T47D (cell line): ENCODE measurements around the gene RPN2.

Experiments
- DNase-seq, 2 experiments: peaks; one replicate each; pipeline versions ENCODE4 v3.0.0 to v3.0.0-alpha.2; 2011 to 2012; ENCODE audit warnings: low read depth in 1 of 2, low spot score in 1 of 2
- JUND ChIP-seq: IDR thresholded peaks from 2 replicates; pipeline ENCODE4 v1.6.1; 2012; ENCODE audit warnings: low read depth
- in situ Hi-C: cut with HindIII; loops from 2 replicates; pipeline ENCODE4 v1.10.0; 2016; ENCODE audit warnings: low sequenced_read_pairs, low pct_unique_long_range_greater_than_20kb

RPN2 gene

GRCh38 chr20:37274851-37275524 is 95.9 kb downstream of the RPN2 start:
- in situ Hi-C loops = no loop called here

DNA sequence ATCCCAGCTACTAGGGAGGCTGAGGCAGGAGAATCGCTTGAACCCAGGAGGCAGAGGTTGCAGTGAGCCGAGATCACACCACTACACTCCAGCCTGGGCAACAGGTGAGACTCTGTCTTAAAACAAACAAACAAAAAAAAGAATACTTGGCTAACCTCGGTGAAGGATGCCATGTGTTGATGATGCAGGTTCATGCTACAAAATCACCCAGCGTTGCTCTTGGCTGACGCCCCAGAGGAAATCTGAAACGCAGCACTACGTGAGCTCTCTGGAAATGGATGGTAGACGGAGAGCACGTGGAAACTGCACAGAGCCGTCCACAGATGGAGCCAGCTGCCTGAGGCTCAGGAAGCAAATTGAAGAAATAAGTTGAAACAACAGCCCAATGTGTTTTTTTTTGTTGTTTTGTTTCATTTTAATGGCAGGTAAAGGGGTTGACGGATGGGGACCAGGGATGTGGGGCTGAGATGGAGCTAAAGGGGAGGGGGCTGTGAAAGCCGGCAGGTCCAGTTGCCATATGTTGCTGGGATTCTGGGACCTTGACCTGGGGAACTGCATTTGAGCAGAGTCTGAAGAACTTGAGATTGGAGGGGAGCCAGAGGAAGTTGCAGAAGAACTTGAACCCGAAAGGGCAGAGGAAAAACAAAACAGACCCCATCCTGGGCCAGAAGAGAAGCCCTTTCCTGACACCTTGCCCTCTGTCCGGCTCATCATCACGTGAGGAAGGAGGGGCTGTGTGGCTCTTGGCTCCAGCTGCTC is 97.5 kb downstream of the RPN2 start:
- no peak for TF ChIP-seq JUND
- peak in 1 of 2 experiments; percentile 66 for DNase-seq
- in situ Hi-C loops = no loop called here

More at GRCh38 chr20:37274851-37275524, 95.9 kb downstream of the RPN2 start:
- DNase-seq = no peak
- TF ChIP-seq JUND = no peak

- TF ChIP-seq JUND = no peak
- DNase-seq = no peak
- in situ Hi-C loops = no loop called here
Measured at GRCh38 chr20:37277253-37277593, 98.1 kb downstream of the RPN2 start.

DNA sequence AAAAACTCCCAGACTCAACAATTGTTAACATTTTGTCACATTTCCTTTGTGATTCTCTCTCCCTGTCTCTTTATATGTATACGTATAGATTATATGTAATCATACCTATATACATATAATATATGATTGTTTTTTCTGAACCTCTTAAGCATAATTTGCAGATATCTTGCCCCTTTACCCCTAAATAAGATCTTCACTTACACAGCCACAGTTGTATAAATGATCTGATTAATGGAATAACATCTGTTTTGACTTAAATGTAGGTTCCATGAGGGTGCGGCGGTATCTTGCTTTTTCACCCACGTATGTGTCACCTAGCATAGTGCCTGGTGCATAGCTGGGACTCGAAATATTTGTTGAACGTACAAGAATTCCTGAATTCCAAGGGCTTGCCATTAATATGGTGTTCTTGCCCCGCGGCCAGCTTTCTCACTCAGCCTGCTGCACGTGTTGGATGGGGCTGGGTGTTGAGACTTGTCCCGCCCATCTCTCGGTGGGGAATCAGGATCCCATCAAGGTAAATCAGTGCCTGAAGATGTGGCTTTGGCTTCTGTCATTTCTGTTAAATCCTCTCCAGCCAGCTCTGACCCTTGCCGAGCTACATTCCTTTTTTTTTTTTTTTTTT is 99.9 kb downstream of the RPN2 start:
- TF ChIP-seq JUND = no peak
- in situ Hi-C loops = no loop called here
- DNase-seq = peak in 1 of 2 experiments; percentile 86

- DNase-seq = no peak
- TF ChIP-seq JUND = no peak
- in situ Hi-C loops = no loop called here
Measured at GRCh38 chr20:37279820-37280219, 100.7 kb downstream of the RPN2 start.

DNA sequence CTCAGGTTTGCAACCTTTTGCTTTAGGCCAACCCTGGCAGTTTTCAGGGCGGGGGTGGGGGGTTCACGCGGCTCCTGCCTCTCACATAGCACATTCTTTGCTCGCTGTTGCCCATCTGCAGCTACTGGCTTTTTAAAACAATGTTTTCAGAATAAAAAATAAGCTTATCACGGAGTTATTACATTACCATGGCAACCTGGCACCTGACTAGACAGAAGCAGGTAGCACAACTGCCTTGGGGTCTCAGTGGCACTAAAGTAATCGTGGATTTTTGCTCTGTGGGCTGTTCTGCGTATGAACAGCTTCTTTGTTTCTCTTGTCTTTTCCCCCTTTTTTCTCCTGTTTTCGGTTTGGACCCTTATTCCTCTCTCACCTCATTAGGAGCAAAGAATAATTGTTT is 101.3 kb downstream of the RPN2 start:
- in situ Hi-C loops = no loop called here
- TF ChIP-seq JUND = no peak
- DNase-seq = no peak

DNA sequence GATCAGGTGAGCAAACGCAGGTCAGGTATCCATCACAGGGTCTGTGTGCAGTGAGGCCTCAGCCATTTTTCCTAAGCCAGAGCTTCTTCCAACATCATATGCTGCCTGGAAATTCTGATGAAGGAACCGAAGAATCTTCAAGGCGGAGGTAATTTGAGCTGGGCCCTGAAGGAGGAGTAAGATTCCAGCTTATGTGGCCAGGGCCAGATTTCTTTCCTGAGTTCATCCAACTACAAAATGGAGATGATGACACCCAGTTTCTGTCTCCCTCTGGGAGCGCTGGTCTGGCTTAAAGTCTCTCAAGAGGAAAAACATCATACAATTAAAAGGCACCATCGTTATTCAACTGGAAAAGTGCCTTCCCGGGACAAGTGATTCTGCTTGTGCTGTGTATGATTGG is 103.4 kb downstream of the RPN2 start:
- in situ Hi-C loops = no loop called here
- peak in 1 of 2 experiments; percentile 79 for DNase-seq
- TF ChIP-seq JUND = no peak

DNA sequence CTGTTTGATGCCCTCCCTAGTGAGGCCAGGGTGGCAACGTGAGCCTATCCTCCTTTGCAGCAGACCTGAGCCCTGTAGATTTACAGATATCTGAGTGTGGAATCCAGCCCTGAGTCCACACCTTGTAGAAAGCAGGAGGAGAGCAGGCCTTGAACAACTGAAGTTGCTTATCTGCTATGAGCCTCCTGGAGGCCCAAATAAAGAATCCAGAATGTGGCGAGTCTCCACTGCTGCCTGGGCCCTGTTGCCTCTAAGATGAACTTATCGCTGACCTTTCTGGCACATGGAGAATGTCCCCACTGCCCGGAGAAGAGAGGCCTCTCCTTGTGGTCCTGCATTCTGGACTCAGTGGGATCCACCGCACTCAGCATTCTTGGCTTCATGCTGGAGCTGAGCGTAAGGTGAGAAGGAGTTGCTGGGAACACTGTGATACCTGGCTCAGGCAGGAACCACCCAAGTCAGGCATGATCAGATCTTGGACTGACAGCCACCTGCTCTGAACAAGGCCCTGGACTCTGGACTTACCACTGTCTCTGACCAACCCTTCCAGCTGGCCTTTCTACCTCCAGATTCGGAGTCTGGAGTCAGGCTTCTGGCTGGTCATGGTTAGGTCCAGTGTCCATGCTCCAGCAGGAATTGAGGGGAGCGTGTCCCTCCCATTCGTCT is 104.5 kb downstream of the RPN2 start:
- no peak for DNase-seq
- no peak for TF ChIP-seq JUND
- in situ Hi-C loops = no loop called here

DNA sequence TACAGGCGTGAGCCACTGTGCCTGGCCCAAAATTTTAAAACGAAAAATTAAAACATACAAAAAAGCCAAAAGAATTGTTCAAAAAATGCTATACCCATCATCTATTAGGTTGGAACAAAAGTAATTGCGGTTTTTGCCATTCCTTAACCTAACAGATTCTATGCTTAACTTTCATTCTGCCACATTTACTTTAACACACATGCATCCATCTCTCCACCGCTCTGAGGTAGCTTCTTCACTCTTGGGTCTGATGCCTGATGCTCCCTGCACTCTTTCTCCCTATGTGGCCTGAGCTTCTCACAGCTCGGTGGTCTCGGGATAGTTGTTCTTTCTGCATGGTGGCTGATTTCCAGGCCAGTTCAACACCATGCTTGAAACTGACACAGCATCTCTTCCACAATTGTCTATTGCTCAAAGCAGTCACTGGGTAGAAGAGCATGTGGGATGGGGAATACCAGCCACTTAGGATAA is 105.6 kb downstream of the RPN2 start:
- no peak for DNase-seq
- in situ Hi-C loops = no loop called here
- no peak for TF ChIP-seq JUND

- no peak for DNase-seq
- in situ Hi-C loops = no loop called here
- TF ChIP-seq JUND = no peak
Measured at GRCh38 chr20:37285664-37286374, 106.7 kb downstream of the RPN2 start.

- in situ Hi-C loops = no loop called here
Measured at GRCh38 chr20:37288091-37288490, 109.0 kb downstream of the RPN2 start.

DNA sequence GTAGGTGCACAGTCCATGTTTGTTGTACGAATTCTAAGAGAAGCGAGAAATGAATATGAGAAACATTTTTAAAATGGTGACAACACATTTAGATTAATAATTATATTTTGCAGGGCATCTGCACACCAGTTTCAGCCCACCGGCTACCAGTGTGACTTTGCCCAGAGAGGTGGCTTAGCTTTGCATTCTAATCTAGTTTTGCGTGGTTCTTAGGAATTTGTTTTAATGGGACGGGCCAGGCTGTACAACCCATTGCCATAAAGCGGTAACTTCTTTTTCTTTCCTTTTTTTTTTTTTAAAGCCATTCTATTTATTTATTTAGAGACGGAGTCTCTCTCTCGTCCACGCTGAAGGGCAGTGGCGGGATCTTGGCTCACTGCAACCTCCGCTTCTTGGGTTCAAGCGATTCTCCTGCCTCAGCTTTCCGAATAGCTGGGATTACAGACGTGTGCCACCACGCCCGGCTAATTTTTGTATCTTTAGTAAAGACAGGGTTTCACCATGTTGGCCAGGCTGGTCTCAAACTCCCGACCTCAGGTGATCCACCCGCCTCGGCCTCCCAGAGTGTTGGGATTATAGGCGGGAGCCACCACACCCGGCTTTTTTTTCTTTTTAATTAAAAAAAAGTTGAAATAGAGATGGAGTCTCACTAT is 111.2 kb downstream of the RPN2 start:
- in situ Hi-C loops = no loop called here
- TF ChIP-seq JUND = no peak
- no peak for DNase-seq

More at GRCh38 chr20:37288091-37288490, 109.0 kb downstream of the RPN2 start:
- TF ChIP-seq JUND = no peak
- no peak for DNase-seq
